ENCODE measurements around the gene TMPRSS6. TPM values are rescaled to one million over a fixed set of nuclear protein-coding genes. Genes with fewer than 3 reads are reported as not detected.

The TMPRSS6 gene
- total and polyA plus RNA-seq, 8 donors, result 0.25 to 1.5 (median 0.46) TPM; not detected in 4

DNA sequence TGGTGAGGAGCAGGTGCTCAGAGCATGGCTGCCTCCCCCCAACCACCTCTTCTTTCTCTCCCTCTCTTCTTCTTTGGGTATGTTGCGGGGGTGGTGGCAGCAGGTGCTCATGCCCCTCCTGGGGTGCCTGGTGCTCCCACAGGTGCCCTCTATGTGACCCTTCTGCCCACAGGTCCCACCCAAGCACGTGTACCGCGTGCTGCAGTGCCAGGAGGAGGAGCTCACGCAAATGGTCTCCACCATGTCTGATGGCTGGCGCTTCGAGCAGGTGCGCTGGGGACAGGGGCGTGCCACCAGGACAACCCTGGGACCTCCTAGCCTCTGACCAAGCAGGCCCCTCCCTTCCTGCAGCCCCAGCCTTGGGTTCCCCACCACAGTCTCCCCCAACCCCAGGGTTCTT, 52.3 kb downstream of the TMPRSS6 start:
- Histone ChIP-seq H3K27ac (no peak overlapping the region), H3K4me1 (peaks cover 10 to 21% (median 15%) of the 10 kb centered on the region in 4 donors), H3K36me3 (peaks cover 8 to 85% (median 73%) of the 10 kb centered on the region in 4 donors), H3K27me3 (peaks cover 0 to 4% (median 0%) of the 10 kb centered on the region in 3 donors), H3K9me3 (no peaks in the 10 kb centered on the region), H3K4me3 (no peak overlapping the region)
- intact Hi-C loops (cut with DNase I; ENCODE audit: low total_unique reads), result no loop called here
- 75 to 99% (median 82%) methylated on average over 8 to 9 of the region's 9 CpGs for WGBS, 5 donors
- no peak for TF ChIP-seq EP300 (IDR thresholded peaks at IDR 0.05)
- no peak for TF ChIP-seq POLR2AphosphoS5 (IDR thresholded peaks at IDR 0.05)
- TF ChIP-seq, protein P1, sequence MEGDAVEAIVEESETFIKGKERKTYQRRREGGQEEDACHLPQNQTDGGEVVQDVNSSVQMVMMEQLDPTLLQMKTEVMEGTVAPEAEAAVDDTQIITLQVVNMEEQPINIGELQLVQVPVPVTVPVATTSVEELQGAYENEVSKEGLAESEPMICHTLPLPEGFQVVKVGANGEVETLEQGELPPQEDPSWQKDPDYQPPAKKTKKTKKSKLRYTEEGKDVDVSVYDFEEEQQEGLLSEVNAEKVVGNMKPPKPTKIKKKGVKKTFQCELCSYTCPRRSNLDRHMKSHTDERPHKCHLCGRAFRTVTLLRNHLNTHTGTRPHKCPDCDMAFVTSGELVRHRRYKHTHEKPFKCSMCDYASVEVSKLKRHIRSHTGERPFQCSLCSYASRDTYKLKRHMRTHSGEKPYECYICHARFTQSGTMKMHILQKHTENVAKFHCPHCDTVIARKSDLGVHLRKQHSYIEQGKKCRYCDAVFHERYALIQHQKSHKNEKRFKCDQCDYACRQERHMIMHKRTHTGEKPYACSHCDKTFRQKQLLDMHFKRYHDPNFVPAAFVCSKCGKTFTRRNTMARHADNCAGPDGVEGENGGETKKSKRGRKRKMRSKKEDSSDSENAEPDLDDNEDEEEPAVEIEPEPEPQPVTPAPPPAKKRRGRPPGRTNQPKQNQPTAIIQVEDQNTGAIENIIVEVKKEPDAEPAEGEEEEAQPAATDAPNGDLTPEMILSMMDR (IDR thresholded peaks at IDR 0.05), result no peak
- no peak for TF ChIP-seq POLR2A (IDR thresholded peaks at IDR 0.05)
- DNase-seq, result no peak

DNA sequence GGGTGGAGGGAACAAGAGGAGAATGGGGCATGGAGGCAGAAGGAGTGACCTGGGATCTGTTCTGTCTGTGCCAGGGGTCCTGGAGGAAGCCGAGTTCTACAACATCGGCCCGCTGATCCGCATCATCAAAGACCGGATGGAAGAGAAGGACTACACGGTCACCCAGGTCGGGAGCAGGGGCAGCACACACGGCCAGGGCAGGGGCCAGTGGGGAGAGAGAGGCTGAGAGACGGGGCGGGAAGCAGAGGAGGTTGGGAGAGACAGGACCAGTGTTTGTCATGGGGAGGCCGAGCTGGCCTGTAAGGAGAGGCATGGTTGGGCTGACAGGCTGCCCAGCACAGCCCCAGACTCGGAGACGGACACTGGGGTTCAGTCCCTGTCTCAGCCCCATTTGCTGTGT, 53.3 kb downstream of the TMPRSS6 start:
- TF ChIP-seq, protein P1 (IDR thresholded peaks at IDR 0.05), result no peak
- TF ChIP-seq EP300 (IDR thresholded peaks at IDR 0.05) (no peak), POLR2A (IDR thresholded peaks at IDR 0.05) (no peak), POLR2AphosphoS5 (IDR thresholded peaks at IDR 0.05) (no peak)
- Histone ChIP-seq H3K9me3 (no peaks in the 10 kb centered on the region), H3K4me1 (peaks cover 20 to 31% (median 23%) of the 10 kb centered on the region in 4 donors), H3K4me3 (no peak overlapping the region), H3K36me3 (peaks cover 8 to 78% (median 68%) of the 10 kb centered on the region in 4 donors), H3K27ac (no peak overlapping the region), H3K27me3 (peaks cover 0 to 13% (median 0%) of the 10 kb centered on the region in 3 donors)
- WGBS, 5 donors, result 94 to 97% (median 95%) methylated on average over 13 of the region's 13 CpGs
- no peak for DNase-seq
- intact Hi-C loops (cut with DNase I; ENCODE audit: low total_unique reads), result no loop called here

DNA sequence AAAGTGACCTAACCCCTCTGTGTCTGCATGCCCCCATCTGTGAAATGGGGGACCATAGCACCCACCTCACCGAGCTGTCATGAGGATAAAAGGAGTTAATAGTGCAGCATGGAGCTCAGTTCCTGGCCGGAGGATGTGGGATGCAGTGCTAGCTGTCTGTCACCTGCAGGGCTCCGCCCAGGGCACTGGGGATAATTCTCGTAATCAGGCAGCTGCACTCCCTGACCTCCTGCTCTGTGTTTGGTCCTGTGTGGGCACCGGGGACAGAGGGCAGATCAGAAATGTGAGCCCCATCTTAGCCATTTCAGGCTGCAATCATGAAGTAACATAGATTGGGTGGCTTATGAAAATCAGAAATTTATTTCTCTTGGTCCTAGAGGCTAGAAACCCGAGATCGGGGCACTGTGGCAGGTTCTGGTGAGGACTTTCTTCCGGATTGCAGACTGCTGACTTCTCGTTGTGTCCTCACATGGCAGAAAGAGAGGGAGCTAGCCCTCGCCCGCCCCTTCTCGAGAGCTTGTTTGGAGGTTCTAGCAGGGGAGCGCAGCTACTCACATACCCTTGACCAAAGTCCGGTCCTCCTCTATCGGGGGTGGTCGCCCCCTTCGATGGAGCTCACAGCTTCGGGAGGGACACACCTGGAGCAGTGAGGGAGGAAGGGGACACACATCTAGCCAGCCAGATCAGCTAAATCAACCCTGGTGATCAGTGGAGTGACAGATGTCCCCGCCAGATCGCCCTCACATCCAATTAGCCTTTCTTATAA, 54.7 kb downstream of the TMPRSS6 start:
- intact Hi-C loops (cut with DNase I; ENCODE audit: low total_unique reads), result no loop called here
- DNase-seq, result no peak
- 83 to 91% (median 84%) methylated on average over 17 to 20 of the region's 20 CpGs for WGBS, 5 donors
- peaks cover 8 to 63% (median 53%) of the 10 kb centered on the region in 4 donors for H3K36me3 ChIP-seq
- H3K27ac ChIP-seq, result no peak overlapping the region
- peaks cover 23 to 37% (median 25%) of the 10 kb centered on the region in 4 donors for H3K4me1 ChIP-seq
- H3K4me3 ChIP-seq, result no peak overlapping the region
- TF ChIP-seq POLR2AphosphoS5 (IDR thresholded peaks at IDR 0.05) (no peak), EP300 (IDR thresholded peaks at IDR 0.05) (no peak), POLR2A (IDR thresholded peaks at IDR 0.05) (no peak)
- no peaks in the 10 kb centered on the region for H3K9me3 ChIP-seq
- H3K27me3 ChIP-seq, result peaks cover 0 to 13% (median 0%) of the 10 kb centered on the region in 3 donors

DNA sequence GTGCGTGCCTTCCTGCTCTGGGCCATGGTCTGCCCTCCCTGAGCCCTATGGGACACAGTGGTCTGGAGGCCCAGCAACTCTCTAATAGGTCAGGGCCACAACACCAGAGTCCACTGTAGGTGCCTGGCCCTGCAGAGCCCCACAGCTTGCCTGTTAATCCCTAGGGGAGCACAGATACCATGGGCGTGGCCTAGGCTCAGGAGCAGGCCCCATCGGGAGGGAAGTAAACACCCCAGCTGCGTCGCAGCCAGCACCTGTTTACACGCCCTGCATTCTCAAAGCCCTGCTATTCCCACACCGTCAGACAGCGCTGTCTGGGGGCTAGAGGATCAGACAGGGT, 55.5 kb downstream of the TMPRSS6 start:
- peak in 1 of 2 donors; percentile 64 for DNase-seq
- H3K27me3 ChIP-seq, result peaks cover 0 to 13% (median 0%) of the 10 kb centered on the region in 3 donors
- intact Hi-C loops (cut with DNase I; ENCODE audit: low total_unique reads), result no loop called here
- TF ChIP-seq, protein P1 (IDR thresholded peaks at IDR 0.05), result no peak
- no peak for TF ChIP-seq EP300 (IDR thresholded peaks at IDR 0.05)
- no peak for TF ChIP-seq POLR2AphosphoS5 (IDR thresholded peaks at IDR 0.05)
- no peak for TF ChIP-seq POLR2A (IDR thresholded peaks at IDR 0.05)
- H3K36me3 ChIP-seq, result peaks cover 8 to 55% (median 46%) of the 10 kb centered on the region in 4 donors
- peaks cover 23 to 37% (median 25%) of the 10 kb centered on the region in 4 donors for H3K4me1 ChIP-seq
- H3K4me3 ChIP-seq, result no peak overlapping the region
- WGBS, 5 donors, result 29 to 79% (median 44%) methylated on average over 5 to 8 of the region's 8 CpGs
- no peaks in the 10 kb centered on the region for H3K9me3 ChIP-seq
- H3K27ac ChIP-seq, result no peak overlapping the region

Measured in stomach (tissue), 9 donors.